Prostate gland (tissue), 2 donors: ENCODE measurements around the gene ARL14EP.

Source experiments
- POLR2A ChIP-seq: fragments of 450-650 bp; IDR thresholded peaks from one replicate; pipeline ENCODE4 v1.6.1; 2016; ENCODE audit warnings: antibody characterized with exemption, mild to moderate bottlenecking
- POLR2AphosphoS5 ChIP-seq: sonication (generic); formaldehyde crosslinking; IDR thresholded peaks from one replicate; pipeline ENCODE4 v1.6.1; 2017; ENCODE audit warnings: antibody characterized with exemption
- TF ChIP-seq, protein P1 (sequence below), 4 experiments: fragments of 200-600 bp in 2 of 4; fragments of 450-650 bp in 2 of 4; sonication (generic) in 2 of 4; IDR thresholded peaks; 1 replicate in 3 of 4; 2 replicates in 1 of 4; pipeline ENCODE4 v1.5.1; 2016 to 2019; ENCODE audit warnings: antibody characterized with exemption in 4 of 4, mild to moderate bottlenecking in 2 of 4, moderate library complexity in 2 of 4

DNA sequence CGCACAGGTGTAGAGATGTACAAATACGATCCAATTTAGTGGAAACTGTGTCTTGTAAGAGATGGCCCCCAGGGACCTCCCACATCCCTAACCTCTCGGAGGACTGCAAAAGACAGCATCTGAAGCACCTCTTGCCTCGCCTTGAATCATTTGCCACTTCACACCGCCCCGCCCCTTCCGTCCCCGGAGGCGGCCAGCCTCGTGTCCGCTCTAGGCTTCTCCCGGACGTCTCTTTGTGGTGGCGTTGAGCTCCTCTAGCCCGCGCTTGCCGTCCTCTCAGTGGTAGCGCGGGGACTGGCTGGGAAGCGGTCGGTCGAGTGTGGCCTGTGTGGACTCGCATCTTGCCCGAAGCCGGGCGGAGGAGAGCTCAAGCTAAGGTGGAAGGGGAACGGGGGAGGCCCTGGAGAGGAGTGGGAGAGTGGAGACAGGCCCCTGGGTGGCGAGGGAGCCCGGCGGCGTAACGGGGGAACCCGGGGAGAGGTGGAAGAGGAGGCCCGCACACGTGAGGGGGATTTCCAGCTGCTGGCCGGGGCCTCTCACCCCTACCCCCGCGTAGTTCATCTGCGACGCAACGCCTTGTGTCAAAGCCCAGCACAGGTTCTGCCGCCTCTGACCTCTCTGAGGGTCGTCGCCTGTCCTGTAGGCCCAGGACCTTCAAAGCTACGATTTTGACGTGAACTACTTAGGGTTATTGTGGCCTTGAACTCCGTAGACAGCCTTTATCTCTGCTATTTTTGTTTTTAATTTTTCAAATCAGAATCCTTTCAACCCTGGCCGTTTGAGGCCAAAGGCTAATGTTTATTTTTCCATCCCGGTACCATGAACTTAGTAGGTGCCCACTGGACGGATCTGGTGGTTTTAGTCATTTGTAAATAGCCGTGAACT is at the start of gene ARL14EP:
- TF ChIP-seq, protein P1, sequence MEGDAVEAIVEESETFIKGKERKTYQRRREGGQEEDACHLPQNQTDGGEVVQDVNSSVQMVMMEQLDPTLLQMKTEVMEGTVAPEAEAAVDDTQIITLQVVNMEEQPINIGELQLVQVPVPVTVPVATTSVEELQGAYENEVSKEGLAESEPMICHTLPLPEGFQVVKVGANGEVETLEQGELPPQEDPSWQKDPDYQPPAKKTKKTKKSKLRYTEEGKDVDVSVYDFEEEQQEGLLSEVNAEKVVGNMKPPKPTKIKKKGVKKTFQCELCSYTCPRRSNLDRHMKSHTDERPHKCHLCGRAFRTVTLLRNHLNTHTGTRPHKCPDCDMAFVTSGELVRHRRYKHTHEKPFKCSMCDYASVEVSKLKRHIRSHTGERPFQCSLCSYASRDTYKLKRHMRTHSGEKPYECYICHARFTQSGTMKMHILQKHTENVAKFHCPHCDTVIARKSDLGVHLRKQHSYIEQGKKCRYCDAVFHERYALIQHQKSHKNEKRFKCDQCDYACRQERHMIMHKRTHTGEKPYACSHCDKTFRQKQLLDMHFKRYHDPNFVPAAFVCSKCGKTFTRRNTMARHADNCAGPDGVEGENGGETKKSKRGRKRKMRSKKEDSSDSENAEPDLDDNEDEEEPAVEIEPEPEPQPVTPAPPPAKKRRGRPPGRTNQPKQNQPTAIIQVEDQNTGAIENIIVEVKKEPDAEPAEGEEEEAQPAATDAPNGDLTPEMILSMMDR (IDR thresholded peaks at IDR 0.05): no peak
- peak; percentile 75 for TF ChIP-seq POLR2A
- TF ChIP-seq POLR2AphosphoS5: peak; percentile 96
